Endothelial cell of umbilical vein (primary cell): ENCODE data around the gene ANKRD33B.

ENCODE experiments used
- CTCF ChIP-seq, 2 donors: IDR thresholded peaks; 1 replicate in 1 of 2; 2 replicates in 1 of 2; pipeline ENCODE4 v1.5.1; 2011; ENCODE audit warnings: low read length in 2 of 2, mild to moderate bottlenecking in 2 of 2, moderate library complexity in 2 of 2, control low read depth in 1 of 2, inconsistent platforms in 1 of 2, low read depth in 1 of 2; ENCODE audit not compliant: insufficient read depth in 1 of 2; ENCODE audit errors: extremely low read depth in 1 of 2
- EZH2 ChIP-seq: IDR thresholded peaks from 2 replicates; pipeline ENCODE4 v1.6.1; 2012; ENCODE audit warnings: borderline replicate concordance, low read depth, mild to moderate bottlenecking, moderate library complexity, low read length, inconsistent platforms; ENCODE audit not compliant: severe bottlenecking
- POLR2A ChIP-seq: IDR thresholded peaks from 2 replicates; pipeline ENCODE4 v1.6.1; 2012; ENCODE audit warnings: low read depth, mild to moderate bottlenecking, control low read depth, low read length
- POLR2AphosphoS5 ChIP-seq: IDR thresholded peaks from 2 replicates; pipeline ENCODE4 v1.6.1; 2012; ENCODE audit warnings: low read depth, mild to moderate bottlenecking, control low read depth, low read length, moderate library complexity; ENCODE audit not compliant: insufficient read depth
- TF ChIP-seq, protein P1 (sequence below): IDR thresholded peaks from 2 replicates; pipeline ENCODE4 v1.6.1; 2011; ENCODE audit not compliant: insufficient read depth, insufficient read length

GRCh38 chr5:10562201-10563109 lies 1.4 kb upstream of the ANKRD33B start:
- TF ChIP-seq CTCF (IDR thresholded peaks at IDR 0.05; ENCODE audit: extremely low read depth in 1 of 2, insufficient read depth in 1 of 2, low read depth in 1 of 2, low read length in 2 of 2) = no peak
- no peak for TF ChIP-seq POLR2A
- no peak for TF ChIP-seq POLR2AphosphoS5
- no peak for TF ChIP-seq EZH2
- TF ChIP-seq, protein P1, sequence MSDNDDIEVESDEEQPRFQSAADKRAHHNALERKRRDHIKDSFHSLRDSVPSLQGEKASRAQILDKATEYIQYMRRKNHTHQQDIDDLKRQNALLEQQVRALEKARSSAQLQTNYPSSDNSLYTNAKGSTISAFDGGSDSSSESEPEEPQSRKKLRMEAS = no peak
